ENCODE data around the gene BTBD2. TPM values are rescaled to one million over a fixed set of nuclear protein-coding genes. Genes with fewer than 3 reads are reported as not detected.

Gene BTBD2
- total and polyA plus RNA-seq, 2 of the 13 experiments (the other 11 are each of a cell fraction or from before 2014, with no cell fraction given), result 28.1 to 45.3 TPM

DNA sequence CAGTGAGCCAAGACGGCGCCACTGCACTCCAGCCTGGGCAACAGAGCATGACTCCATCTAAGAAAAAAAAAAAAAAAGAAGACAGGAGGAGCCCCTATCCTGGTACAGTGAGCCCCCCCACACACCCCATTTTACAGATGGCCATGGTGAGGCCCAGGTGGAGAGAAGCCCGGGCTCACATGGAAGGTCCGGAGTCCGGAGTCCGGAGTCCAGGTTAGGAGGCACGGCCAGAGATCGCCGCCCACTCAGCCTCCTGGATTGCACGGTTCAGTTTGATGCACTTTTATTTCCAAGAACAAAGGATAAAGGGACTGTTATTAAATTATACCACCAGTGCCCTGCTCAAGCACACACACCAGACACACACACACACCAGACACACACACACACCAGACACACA lies 11.3 kb upstream of the BTBD2 start (continued):
- TF ChIP-seq, protein P1, sequence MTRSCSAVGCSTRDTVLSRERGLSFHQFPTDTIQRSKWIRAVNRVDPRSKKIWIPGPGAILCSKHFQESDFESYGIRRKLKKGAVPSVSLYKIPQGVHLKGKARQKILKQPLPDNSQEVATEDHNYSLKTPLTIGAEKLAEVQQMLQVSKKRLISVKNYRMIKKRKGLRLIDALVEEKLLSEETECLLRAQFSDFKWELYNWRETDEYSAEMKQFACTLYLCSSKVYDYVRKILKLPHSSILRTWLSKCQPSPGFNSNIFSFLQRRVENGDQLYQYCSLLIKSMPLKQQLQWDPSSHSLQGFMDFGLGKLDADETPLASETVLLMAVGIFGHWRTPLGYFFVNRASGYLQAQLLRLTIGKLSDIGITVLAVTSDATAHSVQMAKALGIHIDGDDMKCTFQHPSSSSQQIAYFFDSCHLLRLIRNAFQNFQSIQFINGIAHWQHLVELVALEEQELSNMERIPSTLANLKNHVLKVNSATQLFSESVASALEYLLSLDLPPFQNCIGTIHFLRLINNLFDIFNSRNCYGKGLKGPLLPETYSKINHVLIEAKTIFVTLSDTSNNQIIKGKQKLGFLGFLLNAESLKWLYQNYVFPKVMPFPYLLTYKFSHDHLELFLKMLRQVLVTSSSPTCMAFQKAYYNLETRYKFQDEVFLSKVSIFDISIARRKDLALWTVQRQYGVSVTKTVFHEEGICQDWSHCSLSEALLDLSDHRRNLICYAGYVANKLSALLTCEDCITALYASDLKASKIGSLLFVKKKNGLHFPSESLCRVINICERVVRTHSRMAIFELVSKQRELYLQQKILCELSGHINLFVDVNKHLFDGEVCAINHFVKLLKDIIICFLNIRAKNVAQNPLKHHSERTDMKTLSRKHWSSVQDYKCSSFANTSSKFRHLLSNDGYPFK (CRISPR knock-in tag; IDR thresholded peaks at IDR 0.05; ENCODE audit: borderline replicate concordance), result no peak
- TF ChIP-seq HNF4G (IDR thresholded peaks at IDR 0.05; ENCODE audit: borderline replicate concordance, low read depth, low read length) (peak; percentile 83), HNF4G (CRISPR knock-in tag; IDR thresholded peaks at IDR 0.05; ENCODE audit: borderline replicate concordance, low read depth) (0 out of 2 replicates have a peak, but pooled peaks have one; percentile 31), ZNF614 (CRISPR knock-in tag; IDR thresholded peaks at IDR 0.05; ENCODE audit: borderline replicate concordance) (no peak), ZNF451 (CRISPR knock-in tag; IDR thresholded peaks at IDR 0.05) (no peak), ASH2L (IDR thresholded peaks at IDR 0.05; ENCODE audit: insufficient read length, low read depth, low read length) (no peak), ZBTB21 (CRISPR knock-in tag; IDR thresholded peaks at IDR 0.05) (no peak), ZNF331 (CRISPR knock-in tag; IDR thresholded peaks at IDR 0.05) (no peak), ZNF232 (CRISPR knock-in tag; IDR thresholded peaks at IDR 0.05; ENCODE audit: borderline replicate concordance) (no peak), ZNF703 (CRISPR knock-in tag; IDR thresholded peaks at IDR 0.05; ENCODE audit: borderline replicate concordance) (no peak)
- TF ChIP-seq, protein P2, sequence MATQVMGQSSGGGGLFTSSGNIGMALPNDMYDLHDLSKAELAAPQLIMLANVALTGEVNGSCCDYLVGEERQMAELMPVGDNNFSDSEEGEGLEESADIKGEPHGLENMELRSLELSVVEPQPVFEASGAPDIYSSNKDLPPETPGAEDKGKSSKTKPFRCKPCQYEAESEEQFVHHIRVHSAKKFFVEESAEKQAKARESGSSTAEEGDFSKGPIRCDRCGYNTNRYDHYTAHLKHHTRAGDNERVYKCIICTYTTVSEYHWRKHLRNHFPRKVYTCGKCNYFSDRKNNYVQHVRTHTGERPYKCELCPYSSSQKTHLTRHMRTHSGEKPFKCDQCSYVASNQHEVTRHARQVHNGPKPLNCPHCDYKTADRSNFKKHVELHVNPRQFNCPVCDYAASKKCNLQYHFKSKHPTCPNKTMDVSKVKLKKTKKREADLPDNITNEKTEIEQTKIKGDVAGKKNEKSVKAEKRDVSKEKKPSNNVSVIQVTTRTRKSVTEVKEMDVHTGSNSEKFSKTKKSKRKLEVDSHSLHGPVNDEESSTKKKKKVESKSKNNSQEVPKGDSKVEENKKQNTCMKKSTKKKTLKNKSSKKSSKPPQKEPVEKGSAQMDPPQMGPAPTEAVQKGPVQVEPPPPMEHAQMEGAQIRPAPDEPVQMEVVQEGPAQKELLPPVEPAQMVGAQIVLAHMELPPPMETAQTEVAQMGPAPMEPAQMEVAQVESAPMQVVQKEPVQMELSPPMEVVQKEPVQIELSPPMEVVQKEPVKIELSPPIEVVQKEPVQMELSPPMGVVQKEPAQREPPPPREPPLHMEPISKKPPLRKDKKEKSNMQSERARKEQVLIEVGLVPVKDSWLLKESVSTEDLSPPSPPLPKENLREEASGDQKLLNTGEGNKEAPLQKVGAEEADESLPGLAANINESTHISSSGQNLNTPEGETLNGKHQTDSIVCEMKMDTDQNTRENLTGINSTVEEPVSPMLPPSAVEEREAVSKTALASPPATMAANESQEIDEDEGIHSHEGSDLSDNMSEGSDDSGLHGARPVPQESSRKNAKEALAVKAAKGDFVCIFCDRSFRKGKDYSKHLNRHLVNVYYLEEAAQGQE (IDR thresholded peaks at IDR 0.05; ENCODE audit: borderline replicate concordance in 1 of 2, low read depth in 1 of 2, low read length in 2 of 2), result no peak
- TF ChIP-seq, protein P3, sequence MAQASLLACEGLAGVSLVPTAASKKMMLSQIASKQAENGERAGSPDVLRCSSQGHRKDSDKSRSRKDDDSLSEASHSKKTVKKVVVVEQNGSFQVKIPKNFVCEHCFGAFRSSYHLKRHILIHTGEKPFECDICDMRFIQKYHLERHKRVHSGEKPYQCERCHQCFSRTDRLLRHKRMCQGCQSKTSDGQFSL (CRISPR knock-in tag; IDR thresholded peaks at IDR 0.05), result peak; percentile 94
- TF ChIP-seq, protein P4, sequence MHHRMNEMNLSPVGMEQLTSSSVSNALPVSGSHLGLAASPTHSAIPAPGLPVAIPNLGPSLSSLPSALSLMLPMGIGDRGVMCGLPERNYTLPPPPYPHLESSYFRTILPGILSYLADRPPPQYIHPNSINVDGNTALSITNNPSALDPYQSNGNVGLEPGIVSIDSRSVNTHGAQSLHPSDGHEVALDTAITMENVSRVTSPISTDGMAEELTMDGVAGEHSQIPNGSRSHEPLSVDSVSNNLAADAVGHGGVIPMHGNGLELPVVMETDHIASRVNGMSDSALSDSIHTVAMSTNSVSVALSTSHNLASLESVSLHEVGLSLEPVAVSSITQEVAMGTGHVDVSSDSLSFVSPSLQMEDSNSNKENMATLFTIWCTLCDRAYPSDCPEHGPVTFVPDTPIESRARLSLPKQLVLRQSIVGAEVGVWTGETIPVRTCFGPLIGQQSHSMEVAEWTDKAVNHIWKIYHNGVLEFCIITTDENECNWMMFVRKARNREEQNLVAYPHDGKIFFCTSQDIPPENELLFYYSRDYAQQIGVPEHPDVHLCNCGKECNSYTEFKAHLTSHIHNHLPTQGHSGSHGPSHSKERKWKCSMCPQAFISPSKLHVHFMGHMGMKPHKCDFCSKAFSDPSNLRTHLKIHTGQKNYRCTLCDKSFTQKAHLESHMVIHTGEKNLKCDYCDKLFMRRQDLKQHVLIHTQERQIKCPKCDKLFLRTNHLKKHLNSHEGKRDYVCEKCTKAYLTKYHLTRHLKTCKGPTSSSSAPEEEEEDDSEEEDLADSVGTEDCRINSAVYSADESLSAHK (CRISPR knock-in tag; IDR thresholded peaks at IDR 0.05; ENCODE audit: borderline replicate concordance), result no peak
- TF ChIP-seq, protein P5, sequence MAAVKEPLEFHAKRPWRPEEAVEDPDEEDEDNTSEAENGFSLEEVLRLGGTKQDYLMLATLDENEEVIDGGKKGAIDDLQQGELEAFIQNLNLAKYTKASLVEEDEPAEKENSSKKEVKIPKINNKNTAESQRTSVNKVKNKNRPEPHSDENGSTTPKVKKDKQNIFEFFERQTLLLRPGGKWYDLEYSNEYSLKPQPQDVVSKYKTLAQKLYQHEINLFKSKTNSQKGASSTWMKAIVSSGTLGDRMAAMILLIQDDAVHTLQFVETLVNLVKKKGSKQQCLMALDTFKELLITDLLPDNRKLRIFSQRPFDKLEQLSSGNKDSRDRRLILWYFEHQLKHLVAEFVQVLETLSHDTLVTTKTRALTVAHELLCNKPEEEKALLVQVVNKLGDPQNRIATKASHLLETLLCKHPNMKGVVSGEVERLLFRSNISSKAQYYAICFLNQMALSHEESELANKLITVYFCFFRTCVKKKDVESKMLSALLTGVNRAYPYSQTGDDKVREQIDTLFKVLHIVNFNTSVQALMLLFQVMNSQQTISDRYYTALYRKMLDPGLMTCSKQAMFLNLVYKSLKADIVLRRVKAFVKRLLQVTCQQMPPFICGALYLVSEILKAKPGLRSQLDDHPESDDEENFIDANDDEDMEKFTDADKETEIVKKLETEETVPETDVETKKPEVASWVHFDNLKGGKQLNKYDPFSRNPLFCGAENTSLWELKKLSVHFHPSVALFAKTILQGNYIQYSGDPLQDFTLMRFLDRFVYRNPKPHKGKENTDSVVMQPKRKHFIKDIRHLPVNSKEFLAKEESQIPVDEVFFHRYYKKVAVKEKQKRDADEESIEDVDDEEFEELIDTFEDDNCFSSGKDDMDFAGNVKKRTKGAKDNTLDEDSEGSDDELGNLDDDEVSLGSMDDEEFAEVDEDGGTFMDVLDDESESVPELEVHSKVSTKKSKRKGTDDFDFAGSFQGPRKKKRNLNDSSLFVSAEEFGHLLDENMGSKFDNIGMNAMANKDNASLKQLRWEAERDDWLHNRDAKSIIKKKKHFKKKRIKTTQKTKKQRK (IDR thresholded peaks at IDR 0.05; ENCODE audit: low read length), result no peak
- TF ChIP-seq, protein P6, sequence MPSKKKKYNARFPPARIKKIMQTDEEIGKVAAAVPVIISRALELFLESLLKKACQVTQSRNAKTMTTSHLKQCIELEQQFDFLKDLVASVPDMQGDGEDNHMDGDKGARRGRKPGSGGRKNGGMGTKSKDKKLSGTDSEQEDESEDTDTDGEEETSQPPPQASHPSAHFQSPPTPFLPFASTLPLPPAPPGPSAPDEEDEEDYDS (CRISPR knock-in tag; IDR thresholded peaks at IDR 0.05), result no peak

All from HepG2 (cell line).